HEK293 (cell line): ENCODE data around the gene SART3.

Experiments used
- BCL11B ChIP-seq: fragments of 450-650 bp; formaldehyde crosslinking; IDR thresholded peaks from 2 replicates; pipeline ENCODE4 v1.5.1; 2016; ENCODE audit warnings: low read depth, missing biosample characterization, missing genetic modification characterization
- CTCF ChIP-seq: fragments of 450-650 bp; formaldehyde crosslinking; IDR thresholded peaks from 2 replicates; pipeline ENCODE4 v1.5.1; 2016; ENCODE audit warnings: missing biosample characterization, missing genetic modification characterization
- GLIS2 ChIP-seq: fragments of 450-650 bp; formaldehyde crosslinking; IDR thresholded peaks from 2 replicates; pipeline ENCODE4 v1.5.1; 2016; ENCODE audit warnings: missing biosample characterization, missing genetic modification characterization
- KLF9 ChIP-seq: fragments of 450-650 bp; formaldehyde crosslinking; IDR thresholded peaks from 2 replicates; pipeline ENCODE4 v1.5.1; 2016; ENCODE audit warnings: missing biosample characterization, missing genetic modification characterization, low read depth
- MYNN ChIP-seq: fragments of 450-650 bp; formaldehyde crosslinking; IDR thresholded peaks from 2 replicates; pipeline ENCODE4 v1.5.1; 2016; ENCODE audit warnings: missing biosample characterization, missing genetic modification characterization, borderline replicate concordance
- PRDM10 ChIP-seq: fragments of 450-650 bp; formaldehyde crosslinking; IDR thresholded peaks from 2 replicates; pipeline ENCODE4 v1.5.1; 2016; ENCODE audit warnings: missing biosample characterization, missing genetic modification characterization
- ZFHX2 ChIP-seq: fragments of 450-650 bp; formaldehyde crosslinking; conservative IDR thresholded peaks from 2 replicates; pipeline ENCODE4 v1.5.1; 2016; ENCODE audit warnings: missing biosample characterization, missing genetic modification characterization
- ZNF132 ChIP-seq: fragments of 450-650 bp; formaldehyde crosslinking; IDR thresholded peaks from 2 replicates; pipeline ENCODE4 v1.5.1; 2017; ENCODE audit warnings: missing biosample characterization, missing genetic modification characterization, borderline replicate concordance
- ZNF513 ChIP-seq: fragments of 450-650 bp; IDR thresholded peaks from 2 replicates; pipeline ENCODE4 v1.5.1; 2018; ENCODE audit warnings: missing biosample characterization, missing genetic modification characterization
- TF ChIP-seq, protein P1 (sequence below): fragments of 450-650 bp; formaldehyde crosslinking; IDR thresholded peaks from 2 replicates; pipeline ENCODE4 v1.5.1; 2016; ENCODE audit warnings: missing biosample characterization, missing genetic modification characterization
- TF ChIP-seq, protein P2 (sequence below): fragments of 450-650 bp; formaldehyde crosslinking; IDR thresholded peaks from 2 replicates; pipeline ENCODE4 v1.5.1; 2017; ENCODE audit warnings: missing biosample characterization, missing genetic modification characterization
- TF ChIP-seq, protein P3 (sequence below): fragments of 450-650 bp; formaldehyde crosslinking; IDR thresholded peaks from 2 replicates; pipeline ENCODE4 v1.5.1; 2016; ENCODE audit warnings: missing biosample characterization, missing genetic modification characterization, low read depth

DNA sequence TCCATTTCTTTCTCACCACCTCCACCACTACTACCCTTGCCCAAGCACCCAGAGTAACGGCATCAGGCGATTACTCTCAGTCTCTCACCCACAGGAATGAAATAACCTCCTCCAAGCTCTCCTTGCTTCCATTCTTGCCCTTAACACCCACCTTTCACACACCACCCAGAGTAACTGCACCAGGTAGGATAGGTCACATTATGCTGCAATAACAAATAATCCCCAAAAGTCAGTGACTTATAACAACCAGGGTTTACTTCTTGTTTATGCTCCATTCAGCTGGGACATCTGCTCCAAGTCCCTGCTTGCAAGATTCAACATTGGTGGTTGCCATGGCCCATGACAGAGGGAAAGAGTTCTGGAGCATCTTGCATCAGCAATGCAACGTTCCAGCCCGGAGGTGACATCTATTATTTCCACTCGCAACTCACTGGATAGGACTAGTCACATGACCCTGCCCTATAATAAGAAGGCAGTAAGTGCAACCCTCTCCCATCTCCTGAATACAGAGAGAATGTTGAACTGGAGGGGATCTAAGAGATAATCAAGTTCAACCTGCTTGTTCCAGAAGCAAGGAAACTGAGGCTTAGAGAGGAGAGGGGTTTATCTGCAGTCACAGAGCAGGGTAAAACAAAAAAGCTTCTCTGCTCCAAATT lies 87.4 kb downstream of the SART3 start:
- TF ChIP-seq PRDM10 (tag by site-specific recombination) = no peak
- no peak for TF ChIP-seq CTCF (tag by site-specific recombination)
- TF ChIP-seq ZNF132 (tag by site-specific recombination) = no peak
- no peak for TF ChIP-seq MYNN (tag by site-specific recombination)
- no peak for TF ChIP-seq KLF9 (tag by site-specific recombination)
- TF ChIP-seq, protein P1, sequence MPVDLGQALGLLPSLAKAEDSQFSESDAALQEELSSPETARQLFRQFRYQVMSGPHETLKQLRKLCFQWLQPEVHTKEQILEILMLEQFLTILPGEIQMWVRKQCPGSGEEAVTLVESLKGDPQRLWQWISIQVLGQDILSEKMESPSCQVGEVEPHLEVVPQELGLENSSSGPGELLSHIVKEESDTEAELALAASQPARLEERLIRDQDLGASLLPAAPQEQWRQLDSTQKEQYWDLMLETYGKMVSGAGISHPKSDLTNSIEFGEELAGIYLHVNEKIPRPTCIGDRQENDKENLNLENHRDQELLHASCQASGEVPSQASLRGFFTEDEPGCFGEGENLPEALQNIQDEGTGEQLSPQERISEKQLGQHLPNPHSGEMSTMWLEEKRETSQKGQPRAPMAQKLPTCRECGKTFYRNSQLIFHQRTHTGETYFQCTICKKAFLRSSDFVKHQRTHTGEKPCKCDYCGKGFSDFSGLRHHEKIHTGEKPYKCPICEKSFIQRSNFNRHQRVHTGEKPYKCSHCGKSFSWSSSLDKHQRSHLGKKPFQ = no peak
- no peak for TF ChIP-seq ZFHX2 (tag by site-specific recombination)
- no peak for TF ChIP-seq ZNF513
- no peak for TF ChIP-seq GLIS2
- TF ChIP-seq, protein P2, sequence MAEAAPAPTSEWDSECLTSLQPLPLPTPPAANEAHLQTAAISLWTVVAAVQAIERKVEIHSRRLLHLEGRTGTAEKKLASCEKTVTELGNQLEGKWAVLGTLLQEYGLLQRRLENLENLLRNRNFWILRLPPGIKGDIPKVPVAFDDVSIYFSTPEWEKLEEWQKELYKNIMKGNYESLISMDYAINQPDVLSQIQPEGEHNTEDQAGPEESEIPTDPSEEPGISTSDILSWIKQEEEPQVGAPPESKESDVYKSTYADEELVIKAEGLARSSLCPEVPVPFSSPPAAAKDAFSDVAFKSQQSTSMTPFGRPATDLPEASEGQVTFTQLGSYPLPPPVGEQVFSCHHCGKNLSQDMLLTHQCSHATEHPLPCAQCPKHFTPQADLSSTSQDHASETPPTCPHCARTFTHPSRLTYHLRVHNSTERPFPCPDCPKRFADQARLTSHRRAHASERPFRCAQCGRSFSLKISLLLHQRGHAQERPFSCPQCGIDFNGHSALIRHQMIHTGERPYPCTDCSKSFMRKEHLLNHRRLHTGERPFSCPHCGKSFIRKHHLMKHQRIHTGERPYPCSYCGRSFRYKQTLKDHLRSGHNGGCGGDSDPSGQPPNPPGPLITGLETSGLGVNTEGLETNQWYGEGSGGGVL (tag by site-specific recombination) = no peak
- no peak for TF ChIP-seq BCL11B (tag by site-specific recombination)
- TF ChIP-seq, protein P3, sequence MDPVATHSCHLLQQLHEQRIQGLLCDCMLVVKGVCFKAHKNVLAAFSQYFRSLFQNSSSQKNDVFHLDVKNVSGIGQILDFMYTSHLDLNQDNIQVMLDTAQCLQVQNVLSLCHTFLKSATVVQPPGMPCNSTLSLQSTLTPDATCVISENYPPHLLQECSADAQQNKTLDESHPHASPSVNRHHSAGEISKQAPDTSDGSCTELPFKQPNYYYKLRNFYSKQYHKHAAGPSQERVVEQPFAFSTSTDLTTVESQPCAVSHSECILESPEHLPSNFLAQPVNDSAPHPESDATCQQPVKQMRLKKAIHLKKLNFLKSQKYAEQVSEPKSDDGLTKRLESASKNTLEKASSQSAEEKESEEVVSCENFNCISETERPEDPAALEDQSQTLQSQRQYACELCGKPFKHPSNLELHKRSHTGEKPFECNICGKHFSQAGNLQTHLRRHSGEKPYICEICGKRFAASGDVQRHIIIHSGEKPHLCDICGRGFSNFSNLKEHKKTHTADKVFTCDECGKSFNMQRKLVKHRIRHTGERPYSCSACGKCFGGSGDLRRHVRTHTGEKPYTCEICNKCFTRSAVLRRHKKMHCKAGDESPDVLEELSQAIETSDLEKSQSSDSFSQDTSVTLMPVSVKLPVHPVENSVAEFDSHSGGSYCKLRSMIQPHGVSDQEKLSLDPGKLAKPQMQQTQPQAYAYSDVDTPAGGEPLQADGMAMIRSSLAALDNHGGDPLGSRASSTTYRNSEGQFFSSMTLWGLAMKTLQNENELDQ = no peak
